Left forelimb (tissue), 1 donor: ENCODE results near the gene SPATA31D4.

Experiments used
- DNase-seq: peaks from one replicate; pipeline ENCODE4 v3.0.0-alpha.2; 2018; ENCODE audit warnings: low spot score

Gene SPATA31D4

DNA sequence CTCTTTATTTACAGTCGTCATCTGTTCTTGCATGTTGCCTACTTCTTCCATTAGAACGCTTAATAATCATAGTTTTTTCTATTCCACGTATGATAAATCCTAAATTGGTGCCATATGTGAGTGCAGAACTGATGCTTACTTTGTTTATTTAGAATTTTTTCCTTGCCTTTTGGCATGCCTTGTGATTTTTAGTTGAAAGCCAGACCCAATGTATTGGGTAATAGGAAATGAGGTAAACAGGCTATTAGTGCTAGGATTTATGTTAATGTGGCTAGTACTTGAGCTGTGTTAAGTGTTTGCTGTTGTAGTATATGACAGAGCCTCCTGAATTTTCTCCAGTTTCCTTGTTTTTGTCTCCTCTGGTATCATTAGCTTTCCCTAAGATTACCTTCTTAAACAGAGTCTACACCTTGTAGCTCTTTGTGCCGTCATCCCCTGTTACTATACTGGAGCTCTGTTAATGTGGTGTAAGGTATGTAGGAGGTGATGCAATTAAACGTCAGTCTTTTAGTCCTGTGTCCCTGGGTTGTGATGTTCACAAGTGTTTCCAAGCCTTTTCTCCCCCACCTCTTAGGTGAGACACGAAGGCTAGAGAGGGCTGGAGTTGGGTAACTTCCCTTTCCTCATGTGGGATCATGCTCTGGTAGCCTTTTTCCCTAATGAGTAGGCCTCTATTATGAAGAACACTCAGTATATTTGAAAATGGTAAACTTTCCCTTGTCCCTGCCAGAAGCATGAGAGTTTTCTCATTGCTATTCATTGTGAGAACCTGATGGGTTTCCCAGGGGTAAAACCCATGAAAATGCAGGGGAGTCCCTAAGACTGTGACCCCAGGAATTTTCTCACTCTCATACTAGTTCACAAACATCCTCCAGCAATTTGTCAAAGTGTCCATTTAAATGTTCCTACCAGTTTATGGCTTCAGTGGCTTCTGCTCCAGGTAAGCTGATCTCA is 36.3 kb downstream of the SPATA31D4 start:
- DNase-seq, result no peak

DNA sequence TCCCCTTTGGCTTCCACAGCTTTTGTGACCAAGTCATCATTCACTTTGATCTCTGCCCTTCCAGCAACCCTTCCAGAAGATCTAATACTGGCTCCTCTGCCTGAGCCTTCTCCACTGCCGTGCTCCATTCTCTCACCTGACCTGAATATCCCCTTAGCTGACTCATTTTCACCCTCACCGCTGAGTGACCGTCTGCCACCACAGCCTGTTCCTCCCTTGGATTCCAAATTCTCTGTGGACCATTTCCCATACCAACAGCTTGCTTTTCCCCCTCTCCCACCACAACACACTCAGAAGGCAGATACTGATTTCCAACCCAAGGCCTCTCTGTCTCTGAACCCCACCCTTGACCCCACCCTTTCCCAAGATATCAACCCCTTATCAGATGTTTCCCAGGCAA is 39.8 kb downstream of the SPATA31D4 start:
- no peak for DNase-seq

DNA sequence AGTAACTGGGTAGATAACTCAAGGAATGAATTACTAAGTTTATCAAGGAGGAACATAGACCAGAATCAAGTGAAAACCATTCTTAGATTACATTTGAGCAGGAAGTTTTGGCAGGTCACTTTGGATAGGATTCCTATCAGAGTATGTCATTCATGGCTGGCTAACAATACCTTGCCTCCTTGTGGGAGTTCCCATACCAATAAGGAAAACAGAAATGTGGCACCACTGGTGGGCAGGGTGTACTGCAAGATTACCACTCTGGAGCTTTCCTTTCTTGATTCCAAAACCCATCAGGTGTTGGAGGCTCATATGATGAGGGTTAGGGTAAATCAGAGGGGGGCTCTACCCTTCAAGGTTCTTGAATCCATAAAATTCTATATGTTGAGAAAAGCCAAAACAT is 41.7 kb downstream of the SPATA31D4 start:
- DNase-seq, result no peak

DNA sequence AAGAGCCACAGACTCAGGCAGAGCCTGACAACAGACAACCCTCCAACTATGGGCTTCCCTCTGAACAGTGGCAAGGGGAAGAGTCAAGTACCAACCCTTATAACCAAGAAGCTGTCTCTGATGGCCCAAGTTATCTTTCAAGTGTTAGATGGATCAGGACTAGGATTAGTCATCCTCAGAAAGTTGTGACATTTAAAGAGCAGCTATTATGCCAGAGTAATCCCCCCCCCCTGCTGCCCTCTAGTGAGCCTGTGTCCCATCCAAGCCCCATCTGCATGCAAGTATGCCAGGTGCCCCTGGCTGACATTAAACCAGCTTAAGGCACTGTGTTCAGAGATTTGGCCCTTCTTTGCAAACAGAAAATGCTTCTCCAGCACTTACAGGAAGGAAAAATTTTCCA is 43.5 kb downstream of the SPATA31D4 start:
- no peak for DNase-seq

DNA sequence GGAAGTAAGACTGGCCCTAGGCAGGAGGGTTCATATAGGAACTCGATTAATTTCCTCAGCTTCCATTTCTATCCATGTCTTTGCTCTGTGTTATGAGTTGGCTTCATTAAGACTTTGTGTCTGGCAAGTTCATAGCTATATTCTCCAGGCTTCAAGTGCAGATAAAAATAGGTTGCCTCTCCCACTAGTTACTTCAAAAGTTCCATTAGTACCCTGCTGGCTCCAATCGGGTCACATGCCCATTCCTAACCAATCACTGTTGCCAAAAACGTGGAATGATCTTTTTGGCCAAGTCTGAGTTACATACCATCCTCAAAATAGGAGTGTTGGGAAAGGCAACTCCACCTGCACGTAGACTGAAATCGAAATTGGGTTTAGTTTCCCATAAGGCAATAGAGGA is 46.5 kb downstream of the SPATA31D4 start:
- DNase-seq, result no peak

DNA sequence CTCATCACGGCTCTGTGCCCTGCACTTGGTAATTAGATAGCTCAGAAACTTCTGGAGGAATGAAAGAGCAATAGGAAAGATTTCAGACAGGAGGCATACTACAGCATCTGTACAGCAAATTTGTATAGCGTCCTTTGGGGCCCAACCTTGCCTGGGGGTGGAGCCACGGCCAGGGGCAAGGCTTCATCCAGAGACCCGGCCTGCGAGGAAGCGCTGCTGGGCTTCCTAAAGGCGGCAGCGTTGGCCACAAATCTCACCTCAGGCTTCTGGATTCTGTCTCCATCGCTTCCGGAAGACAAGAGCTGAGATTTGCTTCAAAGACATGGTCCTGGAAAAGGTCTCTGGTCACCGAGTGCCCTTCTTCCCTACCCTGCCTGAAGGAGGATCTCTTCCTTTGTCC is 48.1 kb downstream of the SPATA31D4 start:
- no peak for DNase-seq

DNA sequence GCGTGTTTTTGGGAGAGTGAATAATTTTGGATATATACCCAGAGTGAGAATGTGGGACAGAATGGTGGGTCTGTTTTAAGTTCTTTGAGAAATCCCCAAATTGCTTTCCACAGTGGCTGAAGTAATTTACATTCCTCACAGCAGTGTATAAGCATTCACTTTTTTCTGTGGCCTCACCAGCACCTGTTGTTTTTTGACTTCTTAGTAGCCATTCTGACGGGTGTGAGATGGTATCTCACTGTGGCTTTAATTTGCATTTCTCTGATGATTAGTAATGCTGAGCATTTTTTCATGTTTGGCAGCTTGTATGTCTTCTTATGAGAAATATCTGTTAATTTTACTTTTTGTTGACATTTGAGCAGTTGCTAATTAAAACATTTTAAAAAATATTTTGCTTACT is 51.0 kb downstream of the SPATA31D4 start:
- DNase-seq, result no peak

DNA sequence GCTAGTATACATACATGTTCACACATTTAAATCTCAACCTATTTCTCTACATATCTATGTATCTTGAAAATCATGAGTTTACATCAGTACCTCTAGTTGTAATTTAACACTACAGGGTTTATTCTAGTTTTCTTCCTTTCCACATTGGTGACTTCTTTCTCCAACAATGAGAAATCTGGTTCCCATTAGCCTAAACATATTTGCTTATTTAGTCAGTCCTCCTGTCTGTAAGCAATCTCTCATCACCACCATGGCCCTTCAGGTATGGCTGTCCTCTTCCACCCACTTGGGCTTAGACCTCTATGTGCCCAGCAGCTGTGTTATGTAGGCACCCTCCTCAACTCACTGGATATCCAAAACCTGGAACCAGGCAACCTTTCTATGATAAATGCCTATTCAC is 52.3 kb downstream of the SPATA31D4 start:
- DNase-seq, result no peak

DNA sequence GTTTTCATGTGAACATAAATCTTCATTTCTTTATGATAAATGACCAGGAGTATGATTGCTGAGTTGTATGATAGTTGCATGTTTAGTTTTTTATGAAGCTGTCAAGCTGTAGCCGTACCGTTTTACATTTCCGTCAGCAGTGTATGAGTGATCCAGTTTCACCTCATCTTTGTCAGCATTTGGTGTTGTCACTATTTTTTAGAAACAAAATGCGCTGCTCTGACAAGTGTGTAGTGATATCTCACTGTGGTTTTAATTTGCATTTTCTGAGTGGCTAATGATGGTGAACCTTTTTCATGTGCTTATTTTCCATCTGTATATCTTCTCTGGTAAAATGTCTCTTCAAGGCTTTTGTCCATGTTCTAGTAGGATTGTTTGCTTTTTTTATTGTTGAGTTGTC is 53.7 kb downstream of the SPATA31D4 start:
- DNase-seq, result no peak
